ENCODE measurements around the gene RIT2. TPM values are rescaled to one million over a fixed set of nuclear protein-coding genes. Genes with fewer than 3 reads are reported as not detected.

RIT2 gene
- total and polyA plus RNA-seq, 2 of the 4 experiments (the other 2 are of a cell fraction), result not detected

DNA sequence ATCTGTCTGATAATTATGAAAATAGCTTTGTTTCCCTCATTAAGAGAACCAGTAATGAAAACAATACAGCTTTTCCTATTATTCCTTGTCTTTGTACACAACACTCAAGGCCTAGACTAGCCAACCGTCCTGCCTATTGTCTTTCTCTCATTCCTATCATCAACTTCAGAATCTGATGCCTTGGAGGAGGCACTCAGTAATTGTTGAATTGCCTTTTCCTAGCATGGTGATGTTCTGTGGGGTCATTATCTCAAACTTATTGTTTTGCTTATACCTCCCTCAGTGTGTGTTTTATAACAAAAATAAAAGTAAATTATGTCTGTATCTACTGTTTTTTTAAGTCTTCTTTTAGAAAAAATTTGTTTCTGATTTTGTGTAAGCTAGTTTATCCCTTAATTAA is 208.7 kb downstream of the RIT2 start:
- H3K56ac ChIP-seq (ENCODE audit: extremely low read depth, insufficient read depth, low read length), result no peak overlapping the region
- no peak overlapping the region for H2BK5ac ChIP-seq (ENCODE audit: low read depth, low read length, poor library complexity, severe bottlenecking)
- no peak for DNase-seq
- in situ Hi-C loops (cut with MboI; ENCODE audit: low sequenced_read_pairs), result no loop called here
- H4K20me1 ChIP-seq (ENCODE audit: insufficient read depth, low read length), result no peaks in the 10 kb centered on the region
- dilution Hi-C loops (cut with HindIII; ENCODE audit: low sequenced_read_pairs, unreplicated experiment), result no loop called here
- H3K4me1 ChIP-seq (ENCODE audit: control insufficient read depth, insufficient read depth, low read length), result no peaks in the 10 kb centered on the region
- no peaks in the 10 kb centered on the region for H3K36me3 ChIP-seq (ENCODE audit: control insufficient read depth, insufficient read depth, low read length)
- H3K9me3 ChIP-seq (ENCODE audit: control insufficient read depth, insufficient read depth, low read length), result peaks cover 5% of the 10 kb centered on the region
- ChIA-PET POLR2A (ENCODE audit: unreplicated experiment) (no interaction called here), CTCF (no interaction called here)
- H3K79me1 ChIP-seq (ENCODE audit: low read depth in 1 of 2, low read length in 2 of 2), result no peaks in the 10 kb centered on the region
- TF ChIP-seq MAZ (IDR thresholded peaks at IDR 0.05; ENCODE audit: borderline replicate concordance, low read depth, low read length) (no peak), RCOR1 (IDR thresholded peaks at IDR 0.05; ENCODE audit: insufficient replicate concordance, low read length) (no peak), BHLHE40 (IDR thresholded peaks at IDR 0.05; ENCODE audit: low read depth, low read length) (no peak), CHD1 (IDR thresholded peaks at IDR 0.05; ENCODE audit: low read depth, low read length) (no peak), MAFK (IDR thresholded peaks at IDR 0.05; ENCODE audit: low read depth, low read length) (no peak), FOS (IDR thresholded peaks at IDR 0.05; ENCODE audit: low read depth, low read length) (no peak), RFX5 (IDR thresholded peaks at IDR 0.05; ENCODE audit: low read depth, low read length) (no peak), POLR2A (IDR thresholded peaks at IDR 0.05; ENCODE audit: low read depth, low read length) (no peak), RAD21 (IDR thresholded peaks at IDR 0.05; ENCODE audit: low read length) (no peak), SMC3 (IDR thresholded peaks at IDR 0.05; ENCODE audit: low read depth, low read length) (no peak), MXI1 (IDR thresholded peaks at IDR 0.05; ENCODE audit: borderline replicate concordance, low read depth, low read length) (no peak)
- TF ChIP-seq, protein P1, sequence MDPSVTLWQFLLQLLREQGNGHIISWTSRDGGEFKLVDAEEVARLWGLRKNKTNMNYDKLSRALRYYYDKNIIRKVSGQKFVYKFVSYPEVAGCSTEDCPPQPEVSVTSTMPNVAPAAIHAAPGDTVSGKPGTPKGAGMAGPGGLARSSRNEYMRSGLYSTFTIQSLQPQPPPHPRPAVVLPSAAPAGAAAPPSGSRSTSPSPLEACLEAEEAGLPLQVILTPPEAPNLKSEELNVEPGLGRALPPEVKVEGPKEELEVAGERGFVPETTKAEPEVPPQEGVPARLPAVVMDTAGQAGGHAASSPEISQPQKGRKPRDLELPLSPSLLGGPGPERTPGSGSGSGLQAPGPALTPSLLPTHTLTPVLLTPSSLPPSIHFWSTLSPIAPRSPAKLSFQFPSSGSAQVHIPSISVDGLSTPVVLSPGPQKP (IDR thresholded peaks at IDR 0.05; ENCODE audit: borderline replicate concordance, low read depth, low read length), result no peak
- TF ChIP-seq, protein P2, sequence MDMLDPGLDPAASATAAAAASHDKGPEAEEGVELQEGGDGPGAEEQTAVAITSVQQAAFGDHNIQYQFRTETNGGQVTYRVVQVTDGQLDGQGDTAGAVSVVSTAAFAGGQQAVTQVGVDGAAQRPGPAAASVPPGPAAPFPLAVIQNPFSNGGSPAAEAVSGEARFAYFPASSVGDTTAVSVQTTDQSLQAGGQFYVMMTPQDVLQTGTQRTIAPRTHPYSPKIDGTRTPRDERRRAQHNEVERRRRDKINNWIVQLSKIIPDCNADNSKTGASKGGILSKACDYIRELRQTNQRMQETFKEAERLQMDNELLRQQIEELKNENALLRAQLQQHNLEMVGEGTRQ (IDR thresholded peaks at IDR 0.05; ENCODE audit: low read depth, low read length), result no peak
- TF ChIP-seq, protein P3, sequence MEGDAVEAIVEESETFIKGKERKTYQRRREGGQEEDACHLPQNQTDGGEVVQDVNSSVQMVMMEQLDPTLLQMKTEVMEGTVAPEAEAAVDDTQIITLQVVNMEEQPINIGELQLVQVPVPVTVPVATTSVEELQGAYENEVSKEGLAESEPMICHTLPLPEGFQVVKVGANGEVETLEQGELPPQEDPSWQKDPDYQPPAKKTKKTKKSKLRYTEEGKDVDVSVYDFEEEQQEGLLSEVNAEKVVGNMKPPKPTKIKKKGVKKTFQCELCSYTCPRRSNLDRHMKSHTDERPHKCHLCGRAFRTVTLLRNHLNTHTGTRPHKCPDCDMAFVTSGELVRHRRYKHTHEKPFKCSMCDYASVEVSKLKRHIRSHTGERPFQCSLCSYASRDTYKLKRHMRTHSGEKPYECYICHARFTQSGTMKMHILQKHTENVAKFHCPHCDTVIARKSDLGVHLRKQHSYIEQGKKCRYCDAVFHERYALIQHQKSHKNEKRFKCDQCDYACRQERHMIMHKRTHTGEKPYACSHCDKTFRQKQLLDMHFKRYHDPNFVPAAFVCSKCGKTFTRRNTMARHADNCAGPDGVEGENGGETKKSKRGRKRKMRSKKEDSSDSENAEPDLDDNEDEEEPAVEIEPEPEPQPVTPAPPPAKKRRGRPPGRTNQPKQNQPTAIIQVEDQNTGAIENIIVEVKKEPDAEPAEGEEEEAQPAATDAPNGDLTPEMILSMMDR (conservative IDR thresholded peaks at IDR 0.05; ENCODE audit: low read depth, low read length), result no peak
- no peak overlapping the region for H3K18ac ChIP-seq (ENCODE audit: low read depth, low read length)
- no peak overlapping the region for H3K14ac ChIP-seq (replicated peaks; ENCODE audit: low read depth, low read length)
- no CpG with 5 or more reads among the region's 1 CpG for WGBS, 2 experiments (ENCODE audit: extremely low coverage in 2 of 2, insufficient read length in 1 of 2)
- no peak for ATAC-seq (ENCODE audit: low read depth)
- H2AK5ac ChIP-seq (ENCODE audit: low read depth, low read length), result no peak overlapping the region
- intact Hi-C loops (cut with micrococcal nuclease), result no loop called here
- H4K5ac ChIP-seq (ENCODE audit: low read depth, low read length), result no peak overlapping the region
- no peak overlapping the region for H3K9ac ChIP-seq (ENCODE audit: low read depth, low read length)
- H3K4ac ChIP-seq (ENCODE audit: low read depth, low read length), result no peak overlapping the region
- H3K4me2 ChIP-seq (ENCODE audit: low read depth, low read length), result no peak overlapping the region
- H2BK120ac ChIP-seq (ENCODE audit: low read depth, low read length), result no peak overlapping the region
- no peak overlapping the region for H2BK20ac ChIP-seq (ENCODE audit: low read depth, low read length)
- H3K27me3 ChIP-seq (ENCODE audit: control insufficient read depth, insufficient read depth, low read length), result no peaks in the 10 kb centered on the region
- no peak overlapping the region for H3K23ac ChIP-seq (ENCODE audit: low read depth, low read length)
- no peak overlapping the region for H4K8ac ChIP-seq (ENCODE audit: low read depth in 2 of 2, low read length in 2 of 2)
- no peak overlapping the region for H2AK9ac ChIP-seq (replicated peaks; ENCODE audit: low read depth, low read length, poor library complexity)
- no peak overlapping the region for H3K27ac ChIP-seq (ENCODE audit: insufficient read depth, low read length)
- BruUV-seq (replicated peaks), result no TSS peak
- H3K4me3 ChIP-seq (ENCODE audit: insufficient read depth, low read depth, low read length), result no peak overlapping the region
- no peak overlapping the region for H2AFZ ChIP-seq (replicated peaks; ENCODE audit: low read length, poor library complexity)
- H4K91ac ChIP-seq (ENCODE audit: insufficient read depth, low read depth, low read length), result no peak overlapping the region
- H2BK15ac ChIP-seq (ENCODE audit: low read depth, low read length), result no peak overlapping the region
- H3K9me1 ChIP-seq (ENCODE audit: insufficient read depth, low read length), result no peaks in the 10 kb centered on the region
